ENCODE data around the gene QSOX1. TPM values are rescaled to one million over a fixed set of nuclear protein-coding genes. Genes with fewer than 3 reads are reported as not detected.
A peak's percentile ranks its signal among the peaks of the same experiment; 100 is the strongest.

The QSOX1 gene
- total and polyA plus RNA-seq, 2 of the 4 experiments (the other 2 are of a cell fraction) = 102 to 791 TPM

- H3K27ac ChIP-seq (ENCODE audit: insufficient read depth, low read length) = peak overlapping the region; percentile 70
- peak overlapping the region; percentile 70 for H4K5ac ChIP-seq (ENCODE audit: low read depth, low read length)
- peak overlapping the region; percentile 36 for H3K23ac ChIP-seq (ENCODE audit: low read depth, low read length)
- H3K27me3 ChIP-seq (ENCODE audit: control insufficient read depth, insufficient read depth, low read length) = no peaks in the 10 kb centered on the region
- peaks cover 32% of the 10 kb centered on the region for H4K20me1 ChIP-seq (ENCODE audit: insufficient read depth, low read length)
- peaks cover 20% of the 10 kb centered on the region for H3K36me3 ChIP-seq (ENCODE audit: control insufficient read depth, insufficient read depth, low read length)
- H4K91ac ChIP-seq (ENCODE audit: insufficient read depth, low read depth, low read length) = peak overlapping the region; percentile 94
- no peaks in the 10 kb centered on the region for H3K9me3 ChIP-seq (ENCODE audit: control insufficient read depth, insufficient read depth, low read length)
- ATAC-seq (ENCODE audit: low read depth) = no peak
- no TSS peak for BruUV-seq (replicated peaks)
- intact Hi-C loops (cut with micrococcal nuclease) = loop anchor here (10.0 kb wide), 1 partner anchor 448 kb away; no protein-coding TSS in a partner anchor
- H3K18ac ChIP-seq (ENCODE audit: low read depth, low read length) = peak overlapping the region; percentile 79
- no peak overlapping the region for H3K9ac ChIP-seq (ENCODE audit: low read depth, low read length)
- no peak overlapping the region for H3K4me2 ChIP-seq (ENCODE audit: low read depth, low read length)
- no peak overlapping the region for H3K4me3 ChIP-seq (ENCODE audit: insufficient read depth, low read depth, low read length)
- CTCF ChIA-PET = no interaction called here
- POLR2A ChIA-PET (ENCODE audit: unreplicated experiment) = no interaction called here
- no peak overlapping the region for H2AFZ ChIP-seq (replicated peaks; ENCODE audit: low read length, poor library complexity)
- peak overlapping the region; percentile 51 for H3K14ac ChIP-seq (replicated peaks; ENCODE audit: low read depth, low read length)
- H2BK15ac ChIP-seq (ENCODE audit: low read depth, low read length) = peak overlapping the region; percentile 22; the same call in 2 of the 3 replicates
- H3K79me1 ChIP-seq (ENCODE audit: low read depth in 1 of 2, low read length in 2 of 2) = peaks cover 15 to 53% of the 10 kb centered on the region in 2 experiments
- peak overlapping the region; percentile 91 for H2BK120ac ChIP-seq (ENCODE audit: low read depth, low read length)
- no peak overlapping the region for H3K56ac ChIP-seq (ENCODE audit: extremely low read depth, insufficient read depth, low read length)
- in situ Hi-C loops (cut with MboI; ENCODE audit: low sequenced_read_pairs) = loop anchor here (25.0 kb wide), 1 partner anchor 441 kb away; no protein-coding TSS in a partner anchor
- peaks cover 27% of the 10 kb centered on the region for H3K4me1 ChIP-seq (ENCODE audit: control insufficient read depth, insufficient read depth, low read length)
- WGBS, 2 experiments (ENCODE audit: extremely low coverage in 2 of 2, insufficient read length in 1 of 2) = 100% methylated on average over 1 of the region's 5 CpGs; no CpG with 5 or more reads in 1 of the 2 experiments
- peak overlapping the region; percentile 97 for H2BK5ac ChIP-seq (ENCODE audit: low read depth, low read length, poor library complexity, severe bottlenecking)
- TF ChIP-seq FOS (IDR thresholded peaks at IDR 0.05; ENCODE audit: low read depth, low read length) (no peak), MAZ (IDR thresholded peaks at IDR 0.05; ENCODE audit: borderline replicate concordance, low read depth, low read length) (no peak), POLR2A (IDR thresholded peaks at IDR 0.05; ENCODE audit: low read depth, low read length) (no peak), NFE2L2 (IDR thresholded peaks at IDR 0.05; ENCODE audit: low read depth, low read length) (no peak), CTCF (conservative IDR thresholded peaks at IDR 0.05; ENCODE audit: low read depth, low read length) (no peak), SMC3 (IDR thresholded peaks at IDR 0.05; ENCODE audit: low read depth, low read length) (no peak), RFX5 (IDR thresholded peaks at IDR 0.05; ENCODE audit: low read depth, low read length) (no peak)
- dilution Hi-C loops (cut with HindIII; ENCODE audit: low sequenced_read_pairs, unreplicated experiment) = loop anchor here (25.0 kb wide), 1 partner anchor 116 kb away; no protein-coding TSS in a partner anchor
- no peak for DNase-seq
- peak overlapping the region; percentile 91 for H3K4ac ChIP-seq (ENCODE audit: low read depth, low read length)
- H2BK20ac ChIP-seq (ENCODE audit: low read depth, low read length) = peak overlapping the region; percentile 96
- H4K8ac ChIP-seq (ENCODE audit: low read depth in 2 of 2, low read length in 2 of 2) = peak overlapping the region; percentile 40 to 99
- H2AK5ac ChIP-seq (ENCODE audit: low read depth, low read length) = peak overlapping the region; percentile 96
- peaks cover 31% of the 10 kb centered on the region for H3K9me1 ChIP-seq (ENCODE audit: insufficient read depth, low read length)
- H2AK9ac ChIP-seq (replicated peaks; ENCODE audit: low read depth, low read length, poor library complexity) = peak overlapping the region; percentile 76
Measured at GRCh38 chr1:180153032-180153431, 1.6 kb upstream of the QSOX1 start.
